ENCODE measurements around the gene SGIP1.

The SGIP1 gene

DNA sequence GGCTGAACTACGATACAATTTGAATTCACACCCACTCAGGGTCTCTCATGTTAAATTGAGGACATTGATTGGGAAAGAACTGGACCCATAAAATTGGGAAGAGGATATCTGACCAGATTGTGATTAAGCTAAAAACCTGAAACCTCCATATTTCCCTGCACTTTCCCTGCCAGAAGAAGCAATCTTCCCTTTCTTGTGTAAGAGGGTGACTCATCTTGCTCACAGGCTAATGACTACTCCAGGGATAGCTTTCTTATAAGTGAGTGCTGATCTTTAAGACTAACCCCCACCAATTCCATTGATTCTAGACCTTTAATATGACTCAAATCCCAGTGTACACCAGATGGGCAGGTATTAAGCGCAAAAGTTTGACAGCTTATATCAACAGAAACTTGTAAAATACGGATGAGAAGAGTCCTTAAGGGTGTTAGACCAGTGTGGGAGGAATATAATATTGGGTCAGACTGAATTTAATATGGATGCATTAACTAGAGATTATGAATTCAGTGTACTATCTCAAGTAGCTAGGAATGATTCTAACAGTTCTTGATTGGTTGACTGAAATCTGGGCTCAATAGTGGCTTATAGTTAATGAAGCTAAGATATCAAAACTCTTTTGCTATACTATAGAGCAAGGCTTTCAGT lies 12.1 kb upstream of the SGIP1 start:
- DNase-seq = peak; percentile 98

DNA sequence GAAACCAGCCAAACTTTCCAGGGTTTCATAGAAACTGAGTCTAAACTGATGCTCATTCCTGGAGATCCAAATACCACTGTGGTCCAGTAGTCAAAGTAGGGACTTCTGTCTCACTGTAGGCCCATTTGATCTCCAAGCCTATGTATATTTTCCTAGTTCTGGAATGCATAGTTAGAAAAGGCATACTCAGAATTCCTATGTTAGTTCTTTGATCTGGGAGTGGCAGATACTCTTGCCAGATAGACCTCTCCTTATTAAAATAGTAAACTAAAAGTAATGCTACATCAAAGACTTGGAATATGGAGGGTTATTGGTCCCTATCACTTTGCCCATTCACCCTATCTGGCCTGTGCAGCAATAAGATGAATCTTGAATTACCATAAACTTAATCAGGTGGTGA lies 10.4 kb upstream of the SGIP1 start:
- no peak for DNase-seq

DNA sequence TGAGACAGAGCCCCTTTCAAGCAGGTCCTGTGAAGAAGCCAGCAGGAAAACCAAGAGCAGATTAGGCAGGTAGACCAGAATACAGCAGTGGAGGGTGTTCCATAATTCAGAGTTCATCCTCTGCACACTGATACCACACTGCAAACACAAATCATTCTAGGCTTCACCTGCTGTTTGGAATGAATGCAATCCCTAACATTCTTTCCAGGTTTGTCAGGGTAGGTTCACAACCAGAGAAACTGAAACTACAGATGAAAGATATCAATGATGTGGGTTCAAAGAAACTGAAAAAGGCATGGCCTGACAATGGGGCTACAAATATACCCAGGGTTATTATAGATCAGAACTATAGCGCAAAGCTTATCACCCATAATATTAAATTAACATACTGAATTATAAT lies 8.9 kb upstream of the SGIP1 start:
- DNase-seq = no peak

DNA sequence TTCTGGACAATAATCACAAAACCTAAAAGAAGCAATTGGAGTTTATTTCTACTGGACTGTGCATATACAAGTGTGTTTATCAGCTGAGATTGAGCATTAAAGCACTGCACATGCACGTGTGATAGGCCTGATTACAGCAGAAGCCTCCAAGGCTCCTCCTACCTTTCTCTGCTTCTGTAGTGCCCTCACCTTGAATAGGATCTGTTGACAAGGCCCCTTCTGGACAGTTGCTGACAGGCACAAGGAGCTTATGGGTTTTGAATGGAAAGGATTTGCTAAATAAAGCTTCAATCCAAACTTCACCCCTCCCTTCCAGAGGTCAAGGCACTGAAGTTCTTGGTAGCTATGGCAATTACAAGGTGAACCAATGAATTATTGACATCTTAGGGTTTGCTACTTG lies 7.9 kb upstream of the SGIP1 start:
- no peak for DNase-seq

DNA sequence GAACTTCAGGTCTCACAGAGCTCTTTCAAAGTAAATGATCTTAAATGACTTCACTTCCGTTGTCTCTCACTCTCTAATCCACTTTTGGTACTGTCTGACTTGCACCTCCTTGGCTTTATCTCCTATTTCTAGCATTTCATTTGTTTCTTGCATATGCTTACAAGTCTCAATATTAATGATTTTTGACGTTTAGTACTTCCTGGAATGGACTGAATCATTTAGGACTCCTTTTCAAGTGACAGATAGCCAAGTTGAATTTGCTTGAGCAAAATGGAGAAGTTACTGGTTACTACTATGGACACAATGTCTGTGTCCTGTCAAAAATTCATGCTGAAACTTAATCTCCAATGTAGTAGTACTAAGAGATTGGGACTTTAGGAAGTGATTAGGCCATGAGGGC lies 7.0 kb upstream of the SGIP1 start:
- DNase-seq = no peak

DNA sequence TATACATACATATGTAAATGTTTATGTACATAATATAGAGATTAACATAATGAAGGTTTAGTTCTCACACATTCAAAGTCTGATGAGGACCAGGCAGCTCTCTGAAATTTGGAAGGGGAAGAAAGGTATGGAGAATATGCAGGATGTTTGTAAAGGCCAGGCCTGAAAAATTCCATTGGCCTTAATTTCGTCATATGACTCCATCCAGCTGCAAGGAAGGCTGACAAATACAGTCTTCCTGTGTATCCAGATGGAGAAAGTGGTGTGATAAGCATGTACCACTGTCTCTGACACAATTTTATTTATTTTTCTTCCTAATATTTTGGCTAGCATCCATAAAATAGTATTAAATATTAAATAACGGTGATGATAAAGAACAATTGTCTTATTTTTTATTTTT lies 6.3 kb upstream of the SGIP1 start:
- DNase-seq = no peak

DNA sequence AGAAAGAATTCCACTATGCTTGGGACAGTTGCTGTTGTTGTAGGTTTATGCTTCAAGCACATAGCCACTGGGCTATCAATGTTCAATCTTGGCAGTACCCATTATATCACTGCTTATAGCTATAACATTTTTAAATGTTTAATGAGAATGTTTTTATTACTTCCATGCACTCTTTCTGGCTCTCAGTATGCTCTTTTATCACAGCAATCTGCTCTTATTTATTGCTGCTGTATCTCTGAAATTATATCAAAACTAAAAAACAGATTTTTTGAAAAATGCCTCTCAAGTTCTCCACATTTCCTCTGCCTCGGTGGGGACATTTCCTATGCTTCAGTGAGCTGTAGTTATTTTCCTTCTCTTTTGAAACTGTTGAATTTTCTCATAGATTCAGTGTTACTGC lies 5.4 kb upstream of the SGIP1 start:
- no peak for DNase-seq

DNA sequence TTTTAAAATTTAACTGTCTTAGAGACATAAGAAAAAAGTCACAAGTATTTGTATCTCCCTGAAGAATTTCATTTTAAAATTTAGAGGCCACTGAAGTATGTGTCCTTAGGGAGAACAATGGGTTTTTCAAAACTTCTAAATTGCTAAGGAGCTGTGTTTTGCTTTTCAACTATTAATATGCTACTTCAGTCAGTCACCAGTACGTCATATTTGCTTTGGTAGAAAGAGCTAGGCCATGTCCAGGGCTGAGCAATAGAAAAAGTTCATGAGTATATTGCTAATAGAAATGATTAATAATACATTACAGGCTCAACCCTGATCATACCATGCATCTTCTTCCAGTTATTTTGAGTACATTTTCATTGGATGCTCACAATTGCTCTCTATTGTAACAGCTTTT lies 1.7 kb upstream of the SGIP1 start:
- DNase-seq = no peak

DNA sequence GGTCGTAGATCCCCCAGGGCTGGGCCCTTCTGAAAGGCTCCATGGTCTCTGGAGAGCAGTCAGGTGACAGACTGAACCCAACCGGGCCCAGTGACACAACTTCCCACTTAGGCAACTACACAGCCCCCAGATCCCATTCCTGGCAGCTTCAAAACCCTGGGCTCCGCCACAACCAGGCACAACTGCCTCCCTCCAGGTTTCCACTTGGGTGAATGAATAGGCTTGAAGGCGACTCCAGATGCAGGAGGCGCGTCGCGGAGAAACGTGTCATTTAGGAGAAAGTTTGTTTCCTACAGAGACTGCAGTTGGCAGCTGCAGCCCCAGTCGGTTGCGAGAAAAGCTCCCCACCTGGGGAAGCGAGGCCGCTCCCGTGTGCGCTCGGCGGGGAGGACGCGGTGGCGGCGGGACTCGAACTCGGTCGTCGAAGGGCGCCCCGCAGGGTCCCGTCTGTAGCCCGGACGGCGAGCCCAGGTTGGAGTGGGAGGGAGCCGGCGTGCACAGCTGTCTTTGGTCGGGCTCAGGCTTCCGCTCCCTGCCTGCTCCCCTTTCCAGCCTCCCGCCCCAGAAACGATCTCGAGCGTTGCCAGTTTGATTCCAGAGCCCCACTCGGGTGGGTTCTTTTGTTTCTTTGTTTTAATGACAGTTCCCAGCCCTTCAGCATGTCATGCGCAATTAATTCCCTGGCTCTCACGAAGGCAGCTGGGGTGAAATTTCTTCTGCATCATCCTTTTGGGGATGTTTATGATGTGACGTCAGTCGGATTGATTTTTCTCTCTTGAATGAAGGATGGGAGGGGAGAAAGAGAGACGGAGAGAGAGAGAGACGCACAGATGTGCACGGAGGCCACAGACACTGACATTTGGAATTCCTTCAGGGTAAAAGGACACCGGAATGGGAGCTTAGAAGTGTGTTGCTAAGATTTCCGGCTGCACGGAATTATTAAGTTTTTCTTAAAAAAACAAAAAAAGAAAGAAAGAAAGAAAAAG lies 862 bp upstream of the SGIP1 start:
- no peak for DNase-seq

DNA sequence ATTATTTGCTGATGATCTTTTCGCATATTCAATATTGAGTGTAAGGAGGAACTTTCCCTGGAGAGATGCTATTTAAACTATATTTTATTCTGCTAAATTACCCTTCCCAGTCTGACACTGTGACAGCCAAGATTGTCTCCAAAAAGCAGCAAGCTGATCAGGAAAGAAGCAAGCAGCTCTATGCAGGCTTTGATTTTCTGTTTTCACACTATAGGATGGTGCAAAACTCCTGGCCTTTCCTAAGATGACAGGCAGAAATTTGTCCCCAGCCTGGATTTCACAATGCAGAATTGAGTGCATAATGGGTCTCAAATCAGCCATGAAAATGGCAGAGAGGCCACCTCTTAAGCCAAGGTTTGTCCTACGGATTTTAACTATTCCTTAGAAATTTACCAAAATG lies 1.1 kb downstream of the SGIP1 start:
- no peak for DNase-seq

DNA sequence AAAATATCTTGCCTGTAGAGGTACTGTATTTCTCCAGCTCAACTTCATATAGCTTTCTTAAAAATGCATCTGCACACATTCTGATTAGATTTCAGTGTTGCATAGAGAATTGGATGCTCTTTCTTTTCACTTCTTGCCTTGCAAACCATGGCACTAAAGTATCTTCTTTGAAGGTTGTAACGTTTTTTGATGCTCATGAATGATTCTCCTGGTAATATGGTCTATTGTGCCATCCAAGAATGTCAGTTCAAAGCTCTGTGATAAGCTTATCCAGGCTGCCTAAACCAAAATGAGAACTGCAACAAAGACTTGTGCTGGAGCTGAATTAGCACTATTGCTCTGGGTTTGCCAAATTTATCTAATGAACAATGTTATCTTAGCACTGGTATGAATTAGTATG lies 1.9 kb downstream of the SGIP1 start:
- no peak for DNase-seq

DNA sequence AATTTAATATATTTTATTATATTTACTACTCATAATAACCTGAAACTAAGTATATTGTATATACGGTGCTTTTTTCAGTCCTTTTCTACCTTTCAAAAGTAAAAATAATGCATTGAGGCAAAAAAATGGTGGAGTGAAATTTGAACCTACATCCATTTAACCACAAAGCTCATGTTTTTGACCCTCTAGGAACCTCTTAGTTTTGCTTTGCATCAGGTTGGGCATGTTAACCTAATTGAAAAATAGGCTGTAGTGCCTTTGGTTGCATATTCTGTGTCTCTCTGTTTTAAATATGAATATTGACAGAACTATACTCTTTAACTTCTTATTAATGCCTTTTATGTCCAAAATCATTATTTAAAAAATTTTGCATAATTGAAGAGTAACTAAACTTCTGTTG lies 3.8 kb downstream of the SGIP1 start:
- DNase-seq = no peak

DNA sequence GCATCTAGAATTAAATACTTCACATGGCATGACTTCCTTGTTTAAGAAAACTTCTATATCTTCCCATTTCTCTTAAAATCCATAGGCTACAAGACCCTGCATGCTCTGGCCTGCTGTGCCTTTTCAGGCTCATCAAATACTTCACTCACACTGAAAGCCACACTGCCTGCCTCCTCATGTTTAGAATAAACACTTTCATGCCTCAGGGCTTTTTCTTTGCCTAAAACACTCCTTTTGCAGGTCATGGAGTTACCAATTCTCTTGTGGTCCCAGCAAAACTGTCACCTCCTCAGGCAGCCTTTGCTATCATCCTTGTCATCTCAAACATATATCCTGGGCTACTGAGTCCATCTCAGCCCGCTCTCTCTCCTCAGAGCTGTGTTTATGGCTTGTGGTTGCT lies 5.5 kb downstream of the SGIP1 start:
- no peak for DNase-seq

DNA sequence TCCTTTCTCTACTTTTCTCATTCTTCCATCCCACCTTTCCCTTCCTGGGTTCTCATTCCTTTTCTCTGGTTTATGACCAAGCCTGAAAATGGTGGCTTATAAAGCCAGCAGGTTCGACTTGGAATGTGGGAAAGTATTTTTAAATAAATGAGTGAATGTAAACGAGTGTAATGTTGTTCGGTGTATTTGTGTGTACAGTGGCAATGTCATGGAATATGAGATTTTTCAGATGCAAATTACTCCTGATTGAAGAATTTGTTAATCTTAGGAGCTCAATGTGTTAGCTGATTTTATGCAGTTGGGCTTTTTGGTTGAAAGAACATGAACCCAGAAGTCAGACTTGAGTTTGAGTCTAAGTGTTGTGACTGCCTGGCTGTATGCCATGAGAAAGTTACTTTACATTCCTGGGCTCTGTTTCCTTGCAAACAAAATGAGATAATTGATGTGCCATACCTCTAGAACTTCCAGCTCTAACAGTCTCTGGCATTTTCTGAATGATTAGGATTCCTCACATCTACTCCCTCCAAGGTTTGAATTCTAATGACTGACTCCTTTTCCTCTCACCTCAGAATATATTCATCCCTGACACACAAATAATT lies 6.6 kb downstream of the SGIP1 start:
- no peak for DNase-seq

DNA sequence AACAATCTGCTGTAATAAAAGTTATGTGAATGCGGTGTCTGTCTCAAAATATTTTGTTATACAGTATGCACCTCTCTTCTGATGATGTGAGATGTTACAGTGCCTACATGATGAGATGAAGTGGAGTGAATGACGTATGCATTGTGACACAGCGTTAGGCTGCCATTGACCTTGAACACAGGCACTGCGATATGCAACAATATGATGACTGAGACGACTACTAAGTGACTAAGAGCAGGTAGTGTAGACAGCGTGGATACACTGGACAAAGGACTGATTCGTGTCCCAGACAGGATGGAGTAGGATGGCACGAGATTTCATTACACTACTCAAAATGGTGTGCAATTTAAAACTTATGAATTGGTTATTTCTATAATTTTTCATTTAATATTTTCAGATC lies 8.4 kb downstream of the SGIP1 start:
- no peak for DNase-seq

DNA sequence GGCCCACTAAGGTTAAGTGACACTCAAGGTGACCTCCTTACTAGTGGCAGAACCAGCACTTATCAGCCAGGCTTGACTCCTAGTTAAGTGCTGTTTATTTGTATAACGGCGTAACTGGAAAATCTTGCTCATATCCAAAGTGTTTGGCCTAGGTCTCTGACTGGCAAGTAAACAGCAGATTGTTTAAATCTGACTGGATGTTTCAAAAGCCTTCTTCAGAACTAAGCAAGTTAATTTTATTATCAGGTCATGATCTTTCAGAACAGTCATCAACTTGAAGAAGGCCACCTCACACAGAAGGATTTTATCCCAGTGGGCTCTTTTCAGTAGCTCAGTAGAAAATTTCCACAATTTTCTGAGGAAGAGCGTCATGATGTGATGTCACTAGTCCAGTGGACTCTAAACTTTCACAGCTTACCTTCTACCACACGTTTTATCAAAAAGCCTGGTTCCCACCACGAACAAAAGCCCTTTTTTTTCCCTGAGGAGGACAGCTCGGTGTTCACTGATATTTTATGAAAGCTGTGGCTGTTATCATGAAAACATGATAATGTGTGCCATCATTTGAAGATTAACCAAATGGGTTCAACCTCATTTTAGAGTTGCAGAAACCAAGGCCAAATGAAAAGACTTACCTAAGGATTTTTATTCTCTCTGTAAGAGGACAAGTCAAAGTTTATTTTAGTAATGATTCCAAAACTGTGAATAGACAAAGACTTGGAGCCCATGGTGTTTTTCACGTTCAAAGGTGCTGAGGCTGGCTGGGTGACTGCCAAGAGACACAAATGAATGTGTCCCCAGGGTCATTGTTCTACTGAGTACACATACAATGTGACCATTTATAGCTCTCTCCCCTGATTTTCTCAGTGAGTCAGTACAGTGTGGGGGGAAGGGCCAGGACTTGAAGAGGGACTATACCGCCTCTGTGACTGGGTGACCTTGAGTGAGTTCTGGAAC lies 9.1 kb downstream of the SGIP1 start:
- DNase-seq = no peak

DNA sequence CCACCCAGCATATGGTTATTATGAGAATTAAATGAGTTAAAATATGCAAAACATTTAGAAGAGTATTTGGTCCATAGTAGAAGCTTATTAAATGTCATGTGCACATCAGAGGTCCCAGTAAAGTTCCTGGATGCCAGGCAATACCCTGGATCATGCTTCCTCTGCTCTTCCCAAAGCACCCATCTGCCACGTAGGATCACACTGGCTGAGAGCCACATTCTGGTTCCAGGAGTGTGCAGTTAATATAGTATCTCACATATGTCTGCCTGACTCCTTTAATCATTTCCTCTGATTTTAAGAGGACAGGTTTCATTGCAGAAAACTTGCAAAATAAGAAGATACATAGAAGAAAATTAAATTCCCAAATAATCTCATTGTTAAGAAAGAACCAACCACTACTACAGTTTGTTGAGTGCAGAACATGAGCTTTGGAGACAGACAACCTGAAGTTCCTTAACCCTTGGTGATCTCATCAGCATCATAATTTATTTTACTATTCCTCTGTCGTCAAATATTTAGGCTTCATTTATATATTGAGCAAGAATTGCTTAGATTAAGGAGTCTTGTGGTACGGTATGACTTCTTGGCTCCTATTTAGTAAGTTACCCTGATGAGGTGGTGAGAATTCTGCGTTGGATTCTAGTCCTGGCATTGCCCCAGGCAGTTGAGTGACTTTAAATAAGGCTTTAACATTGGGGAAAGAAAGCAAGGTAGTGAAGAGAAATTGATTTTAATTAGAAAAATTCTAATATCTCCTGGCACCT lies 12.3 kb downstream of the SGIP1 start:
- no peak for DNase-seq

DNA sequence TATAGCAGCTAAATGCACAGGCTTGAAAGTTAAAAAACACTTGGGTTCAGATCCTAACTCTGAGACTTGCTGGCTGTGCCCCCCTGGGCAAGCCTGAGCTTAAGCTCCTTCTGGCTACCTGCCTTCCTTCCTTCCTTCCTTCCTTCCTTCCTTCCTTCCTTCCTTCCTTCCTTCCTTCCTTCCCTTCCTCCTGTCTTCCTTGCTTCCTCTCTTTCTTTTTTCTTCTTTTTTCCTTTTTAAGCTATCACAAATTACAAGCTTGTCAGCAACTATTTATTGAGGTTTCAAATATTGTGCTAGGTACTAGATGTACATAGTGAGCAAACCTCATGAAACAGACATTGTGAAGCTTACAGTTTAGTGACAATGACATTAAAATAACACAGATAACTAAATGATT lies 15.1 kb downstream of the SGIP1 start:
- DNase-seq = no peak

DNA sequence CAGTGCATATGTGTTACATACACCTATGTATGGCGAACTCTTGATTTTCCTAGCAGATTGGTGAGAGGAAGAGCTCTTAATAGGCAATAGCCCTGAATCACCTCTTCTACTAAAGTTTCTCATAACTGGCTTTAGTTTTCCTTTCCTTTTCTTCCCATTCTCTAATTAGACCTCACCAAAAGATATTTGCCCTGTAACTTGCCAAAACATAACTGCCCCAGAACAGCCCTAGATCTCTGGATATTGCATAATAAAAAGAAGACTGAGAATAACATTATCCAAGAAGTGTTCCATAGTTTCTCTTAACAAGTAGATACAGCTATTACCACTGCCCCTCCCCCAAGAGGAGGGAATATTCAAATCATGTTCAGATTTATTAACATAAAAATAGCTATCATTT lies 16.3 kb downstream of the SGIP1 start:
- no peak for DNase-seq

DNA sequence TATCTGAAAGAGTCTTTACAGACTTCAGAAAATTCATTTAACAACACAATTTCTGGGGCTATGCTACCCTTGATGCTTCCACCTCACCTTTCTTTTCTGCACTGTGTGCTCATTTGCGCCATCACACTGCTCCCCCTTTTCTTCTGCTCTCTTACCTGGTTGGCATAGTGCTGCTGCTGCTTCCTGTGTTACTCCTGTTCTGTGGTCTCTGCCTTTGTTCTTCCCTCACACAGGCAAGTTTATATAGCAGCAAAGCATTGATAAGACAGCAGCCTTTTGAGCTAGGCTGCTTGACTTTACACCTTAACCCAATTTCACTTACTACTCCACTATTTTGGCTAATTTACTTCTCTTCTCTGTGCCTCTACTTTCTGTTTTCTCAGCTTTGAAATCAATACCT lies 18.3 kb downstream of the SGIP1 start:
- DNase-seq = no peak

DNA sequence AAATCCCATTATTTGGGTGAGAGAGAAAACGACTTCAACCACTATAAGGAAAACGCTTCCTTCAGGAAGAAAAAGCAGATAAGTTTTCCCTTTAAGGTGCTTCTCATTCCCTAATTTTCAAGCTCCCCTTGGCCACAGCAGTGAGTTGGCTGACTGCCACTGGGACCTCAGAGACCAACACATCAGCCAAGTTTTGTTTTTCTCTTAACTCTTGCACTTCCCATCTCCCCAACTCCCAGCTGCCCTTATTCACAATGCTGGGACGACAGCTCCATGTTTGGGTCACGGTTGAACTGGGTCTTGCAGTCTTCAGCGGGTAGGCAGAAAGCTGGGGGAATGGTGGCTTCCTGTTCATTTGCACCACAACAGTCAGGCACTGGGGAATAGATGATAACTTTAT lies 18.9 kb downstream of the SGIP1 start:
- no peak for DNase-seq

DNA sequence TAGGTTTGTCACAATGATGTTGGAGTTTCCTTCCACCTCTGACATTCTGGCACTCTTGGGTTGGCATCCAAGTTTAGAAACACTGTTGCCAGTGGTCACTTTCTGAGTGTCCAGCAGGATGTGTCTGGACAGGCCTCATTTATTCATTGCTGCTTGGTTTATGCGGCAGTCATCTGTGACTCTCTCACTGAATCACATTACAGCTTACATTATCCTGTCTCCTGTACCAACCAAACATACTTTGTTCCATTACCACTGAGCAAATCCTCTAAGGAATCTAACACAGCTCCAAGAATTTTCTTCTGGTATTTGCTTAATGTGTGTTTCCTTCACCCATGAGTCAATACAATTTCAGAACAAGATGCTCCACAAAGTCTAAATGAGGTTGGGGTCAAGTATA lies 19.9 kb downstream of the SGIP1 start:
- DNase-seq = no peak

Data from NCI-H524 treated with DMSO at 0.1 percent for 48 hours (cell line).